ENCODE results near the gene FSCN2. TPM values are rescaled to one million over a fixed set of nuclear protein-coding genes. Genes with fewer than 3 reads are reported as not detected.
A peak's percentile ranks its signal among the peaks of the same experiment; 100 is the strongest.

FSCN2 gene
- total RNA-seq, 2 experiments from 2014 or later: 0.22 to 0.33 TPM

DNA sequence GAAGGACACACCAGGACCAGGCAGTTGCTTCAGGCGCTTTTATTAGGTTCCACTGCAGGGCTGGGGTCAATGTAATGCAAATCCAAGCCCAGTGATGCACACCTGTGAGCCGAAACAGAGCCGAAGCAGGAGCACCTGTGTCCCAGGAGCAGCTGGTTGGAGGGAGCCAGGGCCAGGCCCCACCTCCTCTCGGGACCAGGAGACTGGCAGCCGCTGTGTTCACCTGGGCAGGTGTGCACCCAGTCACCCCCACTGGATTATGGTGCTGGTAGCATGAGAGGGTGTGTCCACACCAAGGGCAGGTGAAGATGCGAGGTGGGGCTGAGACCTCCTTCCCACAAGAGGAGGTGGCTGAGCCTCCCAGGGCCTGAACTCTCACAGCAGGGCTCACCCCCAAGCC is 28.7 kb downstream of the FSCN2 start:
- H3K27me3 Mint-ChIP-seq: no peaks in the 10 kb centered on the region
- no peaks in the 10 kb centered on the region for H3K9me3 Mint-ChIP-seq
- H3K36me3 Mint-ChIP-seq (ENCODE audit: low read depth): peaks cover 15% of the 10 kb centered on the region
- ChIA-PET POLR2A (no interaction called here), CTCF (interaction anchor here (0.6 to 1.1 kb wide), 2 partner anchors 18 to 54 kb away, joined by 3 read pairs; no protein-coding TSS in a partner anchor)
- no peak overlapping the region for H3K4me3 Mint-ChIP-seq
- no peak for DNase-seq
- no peak overlapping the region for H3K27ac Mint-ChIP-seq
- H3K4me1 Mint-ChIP-seq: peaks cover 16% of the 10 kb centered on the region

DNA sequence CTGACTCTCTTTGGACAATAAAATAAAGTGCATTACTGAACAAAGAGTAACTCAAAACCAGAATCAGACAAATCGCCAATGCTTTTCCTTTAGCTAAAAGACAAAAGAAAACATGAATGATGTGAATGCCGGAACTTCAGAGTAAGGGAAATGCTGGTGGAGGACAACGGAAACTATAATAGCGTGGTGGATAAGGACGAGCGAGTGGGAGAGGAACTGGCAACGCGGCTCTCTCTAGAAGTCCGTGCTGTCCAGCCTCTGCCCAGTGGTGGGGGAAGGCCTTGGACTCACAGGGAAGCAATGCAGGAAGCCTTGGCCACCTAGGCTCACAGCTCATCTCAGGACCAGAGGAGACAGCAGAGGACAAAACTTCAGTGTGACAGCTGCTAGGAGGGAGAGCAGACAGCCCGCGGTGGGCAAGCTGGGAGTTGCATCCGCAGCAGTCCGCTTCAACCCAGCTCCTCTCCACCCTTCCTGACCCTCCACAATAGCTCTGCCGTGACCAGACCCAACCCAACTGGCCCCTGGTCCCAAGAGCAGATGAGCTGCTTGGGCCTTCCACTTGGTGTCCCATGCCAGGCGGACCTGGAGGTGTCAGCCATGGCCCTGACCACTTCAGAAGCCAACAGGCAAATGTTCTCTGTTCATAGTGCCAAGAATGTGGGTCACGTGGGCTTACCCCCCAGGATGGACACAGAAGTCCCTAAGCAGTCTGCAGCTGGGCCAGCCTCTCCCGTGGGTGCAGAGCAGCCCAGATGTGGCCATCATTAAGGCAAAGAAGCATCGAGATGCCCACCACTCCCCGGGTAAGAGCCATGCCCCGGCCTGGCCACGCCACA is 29.3 kb downstream of the FSCN2 start:
- H3K36me3 Mint-ChIP-seq (ENCODE audit: low read depth): peaks cover 17% of the 10 kb centered on the region
- H3K27me3 Mint-ChIP-seq: no peaks in the 10 kb centered on the region
- H3K4me3 Mint-ChIP-seq: no peak overlapping the region
- POLR2A ChIA-PET: no interaction called here
- CTCF ChIA-PET: interaction anchor here (0.6 to 1.1 kb wide), 2 partner anchors 18 to 53 kb away, joined by 3 read pairs; no protein-coding TSS in a partner anchor
- H3K4me1 Mint-ChIP-seq: peaks cover 16% of the 10 kb centered on the region
- H3K9me3 Mint-ChIP-seq: no peaks in the 10 kb centered on the region
- no peak for DNase-seq
- H3K27ac Mint-ChIP-seq: no peak overlapping the region

- Mint-ChIP-seq H3K27ac (no peak overlapping the region), H3K9me3 (no peaks in the 10 kb centered on the region), H3K36me3 (ENCODE audit: low read depth) (peaks cover 20% of the 10 kb centered on the region), H3K27me3 (no peaks in the 10 kb centered on the region), H3K4me1 (peaks cover 14% of the 10 kb centered on the region), H3K4me3 (no peak overlapping the region)
- POLR2A ChIA-PET: no interaction called here
- CTCF ChIA-PET: interaction anchor here (1.1 to 1.3 kb wide), 2 partner anchors 19 to 28 kb away, joined by 3 read pairs; no protein-coding TSS in a partner anchor
- DNase-seq: no peak
These were observed 29.9 kb downstream of the FSCN2 start for GRCh38 chr17:81558115-81558468.

GRCh38 chr17:81558941-81559806 is 31.0 kb downstream of the FSCN2 start:
- no peaks in the 10 kb centered on the region for H3K27me3 Mint-ChIP-seq
- peaks cover 20% of the 10 kb centered on the region for H3K36me3 Mint-ChIP-seq (ENCODE audit: low read depth)
- CTCF ChIA-PET: interaction anchor here (0.8 to 1.3 kb wide), 2 partner anchors 27 to 56 kb away, joined by 3 read pairs; no protein-coding TSS in a partner anchor
- DNase-seq: no peak
- no peak overlapping the region for H3K27ac Mint-ChIP-seq
- H3K4me3 Mint-ChIP-seq: no peak overlapping the region
- POLR2A ChIA-PET: no interaction called here
- H3K9me3 Mint-ChIP-seq: no peaks in the 10 kb centered on the region
- H3K4me1 Mint-ChIP-seq: peaks cover 3% of the 10 kb centered on the region

DNA sequence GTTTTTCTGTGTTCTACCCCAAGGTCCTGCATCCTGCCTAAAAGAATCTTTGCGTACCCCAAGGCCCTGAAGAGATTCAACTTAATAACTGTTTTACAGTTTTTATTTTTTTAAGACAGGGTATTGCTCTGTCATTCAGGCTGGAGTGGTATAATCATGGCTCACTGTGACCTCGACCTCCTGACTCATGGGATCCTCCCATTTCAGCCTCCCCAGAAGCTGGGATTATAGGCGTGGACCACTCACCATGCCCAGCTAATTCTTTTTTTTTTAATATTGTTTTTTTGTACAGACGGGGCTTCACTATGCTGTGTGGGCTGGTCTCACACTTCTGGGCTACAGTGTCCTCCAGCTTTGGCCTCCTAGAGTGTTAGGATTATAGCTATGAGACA is 33.3 kb downstream of the FSCN2 start:
- Mint-ChIP-seq H3K27me3 (no peaks in the 10 kb centered on the region), H3K9me3 (no peaks in the 10 kb centered on the region), H3K4me3 (no peak overlapping the region), H3K36me3 (ENCODE audit: low read depth) (peaks cover 35% of the 10 kb centered on the region), H3K27ac (no peak overlapping the region), H3K4me1 (peaks cover 8% of the 10 kb centered on the region)
- POLR2A ChIA-PET: interaction anchor here (0.6 kb wide), 1 partner anchor 10 kb away, joined by 5 read pairs; no protein-coding TSS in a partner anchor
- CTCF ChIA-PET: interaction anchor here (0.6 to 1.1 kb wide), 3 partner anchors 9 to 18 kb away, joined by 3 to 4 read pairs (median 3); partner anchors contain the start of gene FAAP100
- no peak for DNase-seq

DNA sequence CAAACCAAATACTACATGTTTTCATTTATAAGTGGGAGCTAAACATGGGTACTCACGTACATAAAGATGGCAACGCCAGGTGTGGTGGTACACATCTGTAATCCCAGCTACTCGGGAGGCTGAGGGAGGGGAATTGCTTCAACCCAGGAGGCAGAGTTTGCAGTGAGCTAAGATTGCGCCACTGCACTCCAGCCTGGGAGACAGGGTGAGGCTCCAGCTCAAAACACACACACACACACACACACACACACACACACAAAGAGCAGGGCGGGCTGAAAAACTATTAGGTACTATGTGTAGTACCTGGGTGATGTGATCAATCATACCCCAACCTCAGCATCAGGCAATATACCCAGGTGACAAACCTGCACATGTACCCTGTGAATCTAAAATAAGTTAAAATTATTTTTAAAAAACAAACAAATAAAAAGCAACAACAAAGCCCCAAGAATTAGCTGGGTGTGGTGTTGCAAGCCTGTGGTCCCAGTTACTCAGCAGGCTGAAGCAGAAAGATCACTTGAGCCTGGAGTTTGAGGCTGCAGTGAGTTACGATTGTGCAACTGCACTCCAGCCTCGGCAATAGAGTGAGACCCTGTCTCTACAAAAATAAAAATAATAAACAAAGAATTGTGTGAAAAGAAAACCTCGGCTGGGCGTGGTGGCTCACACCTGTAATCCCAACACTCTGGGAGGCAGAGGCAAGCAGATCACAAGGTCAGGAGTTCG is 35.8 kb downstream of the FSCN2 start:
- peaks cover 8% of the 10 kb centered on the region for H3K4me1 Mint-ChIP-seq
- ChIA-PET CTCF (no interaction called here), POLR2A (no interaction called here)
- H3K36me3 Mint-ChIP-seq (ENCODE audit: low read depth): peaks cover 36% of the 10 kb centered on the region
- H3K27ac Mint-ChIP-seq: no peak overlapping the region
- no peak for DNase-seq
- H3K4me3 Mint-ChIP-seq: no peak overlapping the region
- no peaks in the 10 kb centered on the region for H3K9me3 Mint-ChIP-seq
- H3K27me3 Mint-ChIP-seq: no peaks in the 10 kb centered on the region

GRCh38 chr17:81564778-81565177 is 36.6 kb downstream of the FSCN2 start:
- Mint-ChIP-seq H3K36me3 (ENCODE audit: low read depth) (peaks cover 37% of the 10 kb centered on the region), H3K27ac (no peak overlapping the region), H3K4me3 (no peak overlapping the region), H3K9me3 (no peaks in the 10 kb centered on the region), H3K27me3 (no peaks in the 10 kb centered on the region), H3K4me1 (peaks cover 8% of the 10 kb centered on the region)
- no peak for DNase-seq
- POLR2A ChIA-PET: no interaction called here
- CTCF ChIA-PET: no interaction called here

GRCh38 chr17:81565231-81565630 is 37.1 kb downstream of the FSCN2 start:
- ChIA-PET CTCF (interaction anchor here (1.2 kb wide), 1 partner anchor 19 kb away, joined by 4 read pairs; no protein-coding TSS in a partner anchor), POLR2A (no interaction called here)
- Mint-ChIP-seq H3K27me3 (no peaks in the 10 kb centered on the region), H3K36me3 (ENCODE audit: low read depth) (peaks cover 40% of the 10 kb centered on the region), H3K4me3 (no peak overlapping the region), H3K9me3 (no peaks in the 10 kb centered on the region), H3K4me1 (peaks cover 8% of the 10 kb centered on the region), H3K27ac (no peak overlapping the region)
- no peak for DNase-seq

GRCh38 chr17:81566461-81567126 is 38.4 kb downstream of the FSCN2 start:
- CTCF ChIA-PET: interaction anchor here (1.2 kb wide), 1 partner anchor 20 kb away, joined by 4 read pairs; no protein-coding TSS in a partner anchor
- Mint-ChIP-seq H3K4me3 (no peak overlapping the region), H3K27ac (peak overlapping the region; percentile 60), H3K4me1 (peaks cover 8% of the 10 kb centered on the region), H3K27me3 (no peaks in the 10 kb centered on the region), H3K36me3 (ENCODE audit: low read depth) (peaks cover 39% of the 10 kb centered on the region), H3K9me3 (no peaks in the 10 kb centered on the region)
- DNase-seq: no peak
- POLR2A ChIA-PET: no interaction called here

DNA sequence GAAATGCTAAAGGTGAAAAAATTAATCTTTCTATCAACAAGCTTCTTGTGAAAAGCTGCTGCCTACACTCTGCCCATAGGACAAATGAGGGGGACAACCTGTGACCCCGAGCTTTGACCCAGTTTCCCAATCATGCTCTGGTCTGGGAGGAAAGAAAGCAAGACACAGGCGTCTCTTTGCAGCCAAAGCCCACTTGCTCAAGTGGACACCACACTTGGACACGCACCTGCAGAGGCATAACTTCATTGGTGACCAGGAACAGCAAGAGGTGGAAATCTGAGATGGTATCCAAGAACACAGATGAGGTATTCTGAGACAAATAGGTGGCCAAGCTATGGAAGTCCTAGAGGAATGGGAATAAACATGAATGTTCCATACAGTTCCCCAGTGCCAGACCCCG is 39.0 kb downstream of the FSCN2 start:
- ChIA-PET POLR2A (no interaction called here), CTCF (no interaction called here)
- no peak overlapping the region for H3K27ac Mint-ChIP-seq

GRCh38 chr17:81568416-81568815 is 40.2 kb downstream of the FSCN2 start:
- no peaks in the 10 kb centered on the region for H3K9me3 Mint-ChIP-seq
- DNase-seq: no peak
- no peaks in the 10 kb centered on the region for H3K27me3 Mint-ChIP-seq
- H3K36me3 Mint-ChIP-seq (ENCODE audit: low read depth): peaks cover 37% of the 10 kb centered on the region
- CTCF ChIA-PET: interaction anchor here (0.5 to 1.1 kb wide), 3 partner anchors 30 to 1173 kb away, joined by 3 read pairs; no protein-coding TSS in a partner anchor
- peaks cover 8% of the 10 kb centered on the region for H3K4me1 Mint-ChIP-seq
- POLR2A ChIA-PET: no interaction called here
- no peak overlapping the region for H3K4me3 Mint-ChIP-seq
- peak overlapping the region; percentile 48 for H3K27ac Mint-ChIP-seq

More for the DNA sequence above, 39.0 kb downstream of the FSCN2 start:
- peaks cover 42% of the 10 kb centered on the region for H3K36me3 Mint-ChIP-seq (ENCODE audit: low read depth)
- peaks cover 8% of the 10 kb centered on the region for H3K4me1 Mint-ChIP-seq
- no peaks in the 10 kb centered on the region for H3K9me3 Mint-ChIP-seq
- H3K4me3 Mint-ChIP-seq: no peak overlapping the region
- DNase-seq: no peak
- no peaks in the 10 kb centered on the region for H3K27me3 Mint-ChIP-seq

- CTCF ChIA-PET: interaction anchor here (0.6 kb wide), 1 partner anchor 69 kb away, joined by 3 read pairs; no protein-coding TSS in a partner anchor
- Mint-ChIP-seq H3K36me3 (ENCODE audit: low read depth) (peaks cover 32% of the 10 kb centered on the region), H3K4me3 (no peak overlapping the region), H3K27me3 (no peaks in the 10 kb centered on the region), H3K9me3 (no peaks in the 10 kb centered on the region), H3K4me1 (peaks cover 1% of the 10 kb centered on the region), H3K27ac (no peak overlapping the region)
- no peak for DNase-seq
- POLR2A ChIA-PET: no interaction called here
These were observed 41.9 kb downstream of the FSCN2 start for GRCh38 chr17:81569986-81570514.

Data from activated CD4-positive, alpha-beta T cell treated with anti-CD3 and anti-CD28 coated beads, Interleukin-2, amount 10 ng/mL, durations not matched to agents 7 days and 5 days (primary cell).